Natural killer cell treated with Interleukin-12 subunit alpha and Interleukin-12 subunit beta and Interleukin-15 and Interleukin-18, amount 100 ng/mL, for 72 hours (primary cell): Measurements from ENCODE around the gene CASP10. TPM values are rescaled to one million over a fixed set of nuclear protein-coding genes. Genes with fewer than 3 reads are reported as not detected.
A peak's percentile ranks its signal among the peaks of the same experiment; 100 is the strongest.
"Not testable (repeated sequence)": the region's sequence is repeated elsewhere in the genome, so short reads cannot be mapped to it uniquely, and the experiment has no call there.

ENCODE experiments used
- ATAC-seq, 2 donors: fragments of 150-1000 bp; cut with Tn5 transposase in 1 of 2; sonication (Bioruptor Pico), chemical (Tn5 transposase) in 1 of 2; 2 replicates each; pipeline ENCODE4 v1.10.0; 2021
- DNase-seq: peaks from one replicate; pipeline ENCODE4 v3.0.0; 2022; ENCODE audit warnings: low spot score
- H3K27ac Mint-ChIP-seq, 2 donors: 1 replicate in 1 of 2; 2 replicates in 1 of 2; pipeline ENCODE4 v1.8.0; 2022; ENCODE audit warnings: mixed read lengths in 2 of 2, mild to moderate bottlenecking in 1 of 2, moderate library complexity in 1 of 2
- H3K27me3 Mint-ChIP-seq, 2 donors: 1 replicate in 1 of 2; 2 replicates in 1 of 2; pipeline ENCODE4 v1.8.0; 2022; ENCODE audit warnings: mixed read lengths in 2 of 2
- H3K36me3 Mint-ChIP-seq: one replicate; pipeline ENCODE4 v1.8.0; 2022; ENCODE audit warnings: mixed read lengths
- H3K4me1 Mint-ChIP-seq, 2 donors: 1 replicate in 1 of 2; 2 replicates in 1 of 2; pipeline ENCODE4 v1.8.0; 2022; ENCODE audit warnings: low read depth in 2 of 2, mixed read lengths in 2 of 2, mild to moderate bottlenecking in 1 of 2
- H3K4me3 Mint-ChIP-seq: one replicate; pipeline ENCODE4 v1.8.0; 2022; ENCODE audit warnings: mixed read lengths
- H3K9me3 Mint-ChIP-seq: 2 replicates; pipeline ENCODE4 v1.8.0; 2022; ENCODE audit warnings: mixed read lengths
- total RNA-seq, 2 donors: library from RNA; stranded (reverse); gene quantifications; one replicate each; pipeline ENCODE4 v1.2.3, GENCODE V29; 2022

Gene CASP10
- total RNA-seq: 10 to 100 TPM; 17.5 to 23.0 TPM

- peak within 1 kb of the TSS; percentile 94 for H3K4me3 Mint-ChIP-seq
- DNase-seq: no peak
- peak within 1 kb of the TSS; percentile 84 to 98 for H3K27ac Mint-ChIP-seq
- H3K27me3 Mint-ChIP-seq: no peaks in the 10 kb centered on the region
- peaks cover 41 to 57% of the 10 kb centered on the region in 2 donors for H3K4me1 Mint-ChIP-seq
- H3K36me3 Mint-ChIP-seq: peaks cover 5% of the 10 kb centered on the region
- peak; percentile 65 to 77 for ATAC-seq
- no peaks in the 10 kb centered on the region for H3K9me3 Mint-ChIP-seq
Observed at GRCh38 chr2:201182650-201183364, at the start of gene CASP10. Gene CASP10 (plus strand): TSS chr2:201183141. CDS start chr2:201185778, 2,637 bp downstream.

GRCh38 chr2:201135386-201135785, 47.6 kb upstream of the CASP10 start:
- Mint-ChIP-seq H3K27me3 (no peaks in the 10 kb centered on the region), H3K36me3 (peaks cover 55% of the 10 kb centered on the region), H3K4me3 (peak overlapping the region; percentile 63), H3K27ac (peak overlapping the region; percentile 80 to 82), H3K4me1 (peaks cover 53 to 57% of the 10 kb centered on the region in 2 donors), H3K9me3 (no peaks in the 10 kb centered on the region)
- DNase-seq: no peak
- peak in 1 of 2 donors; percentile 38 for ATAC-seq

- Mint-ChIP-seq H3K9me3 (no peaks in the 10 kb centered on the region), H3K4me3 (peak overlapping the region; percentile 63), H3K27me3 (no peaks in the 10 kb centered on the region), H3K36me3 (peaks cover 53% of the 10 kb centered on the region), H3K4me1 (peaks cover 52 to 60% of the 10 kb centered on the region in 2 donors), H3K27ac (peak overlapping the region; percentile 80 to 82)
- ATAC-seq (no peak), DNase-seq (no peak)
Observed at GRCh38 chr2:201136889-201137321, 46.0 kb upstream of the CASP10 start.

- no peak overlapping the region for H3K4me3 Mint-ChIP-seq
- H3K27me3 Mint-ChIP-seq: no peaks in the 10 kb centered on the region
- no peak for DNase-seq
- H3K36me3 Mint-ChIP-seq: peaks cover 45% of the 10 kb centered on the region
- H3K9me3 Mint-ChIP-seq: no peaks in the 10 kb centered on the region
- no peak for ATAC-seq
- H3K4me1 Mint-ChIP-seq: peaks cover 44 to 54% of the 10 kb centered on the region in 2 donors
- H3K27ac Mint-ChIP-seq: peak overlapping the region; percentile 37 to 60
Observed at GRCh38 chr2:201137505-201138400, 45.2 kb upstream of the CASP10 start.

GRCh38 chr2:201138401-201138970, 44.5 kb upstream of the CASP10 start:
- Mint-ChIP-seq H3K36me3 (peaks cover 38% of the 10 kb centered on the region), H3K9me3 (no peaks in the 10 kb centered on the region), H3K27ac (peak overlapping the region; percentile 57 to 76), H3K27me3 (no peaks in the 10 kb centered on the region), H3K4me3 (peak overlapping the region; percentile 36), H3K4me1 (peaks cover 36 to 47% of the 10 kb centered on the region in 2 donors)
- DNase-seq (no peak), ATAC-seq (no peak)

- H3K27me3 Mint-ChIP-seq, H3K4me3 Mint-ChIP-seq: not testable (repeated sequence)
- H3K27ac Mint-ChIP-seq: peak overlapping the region; percentile 57 to 76
Observed at GRCh38 chr2:201138986-201139781, 43.8 kb upstream of the CASP10 start.

GRCh38 chr2:201139836-201140604, 42.9 kb upstream of the CASP10 start:
- H3K27ac Mint-ChIP-seq: peak overlapping the region; percentile 57 to 76

More at GRCh38 chr2:201138986-201139781, 43.8 kb upstream of the CASP10 start:
- not testable (repeated sequence) for ATAC-seq, DNase-seq, H3K9me3 Mint-ChIP-seq
- H3K4me1 Mint-ChIP-seq: peaks cover 35 to 47% of the 10 kb centered on the region in 2 donors
- peaks cover 36% of the 10 kb centered on the region for H3K36me3 Mint-ChIP-seq

GRCh38 chr2:201144101-201145051, 38.6 kb upstream of the CASP10 start:
- Mint-ChIP-seq H3K27me3 (no peaks in the 10 kb centered on the region), H3K27ac (peak overlapping the region; percentile 61 to 63), H3K4me1 (peaks cover 26 to 28% of the 10 kb centered on the region in 2 donors), H3K4me3 (no peak overlapping the region), H3K9me3 (no peaks in the 10 kb centered on the region), H3K36me3 (peaks cover 30% of the 10 kb centered on the region)
- ATAC-seq: no peak
- no peak for DNase-seq

More at GRCh38 chr2:201139836-201140604, 42.9 kb upstream of the CASP10 start:
- Mint-ChIP-seq H3K27me3 (no peaks in the 10 kb centered on the region), H3K4me1 (peaks cover 33 to 45% of the 10 kb centered on the region in 2 donors), H3K9me3 (no peaks in the 10 kb centered on the region), H3K36me3 (peaks cover 34% of the 10 kb centered on the region), H3K4me3 (no peak overlapping the region)
- ATAC-seq: no peak
- no peak for DNase-seq

GRCh38 chr2:201148434-201148990, 34.4 kb upstream of the CASP10 start:
- Mint-ChIP-seq H3K9me3 (no peaks in the 10 kb centered on the region), H3K27me3 (no peaks in the 10 kb centered on the region), H3K4me1 (peaks cover 50 to 51% of the 10 kb centered on the region in 2 donors), H3K4me3 (no peak overlapping the region), H3K27ac (peak overlapping the region; percentile 95 to 98), H3K36me3 (peaks cover 49% of the 10 kb centered on the region)
- ATAC-seq (no peak), DNase-seq (no peak)

- H3K4me1 Mint-ChIP-seq: peaks cover 50 to 52% of the 10 kb centered on the region in 2 donors
- DNase-seq: no peak
- H3K27ac Mint-ChIP-seq: peak overlapping the region; percentile 95 to 98
- H3K27me3 Mint-ChIP-seq: no peaks in the 10 kb centered on the region
- peaks cover 49% of the 10 kb centered on the region for H3K36me3 Mint-ChIP-seq
- no peaks in the 10 kb centered on the region for H3K9me3 Mint-ChIP-seq
- H3K4me3 Mint-ChIP-seq: peak overlapping the region; percentile 57
- no peak for ATAC-seq
Observed at GRCh38 chr2:201149064-201149820, 33.7 kb upstream of the CASP10 start.

GRCh38 chr2:201149821-201150165, 33.1 kb upstream of the CASP10 start:
- not testable (repeated sequence) for H3K27me3 Mint-ChIP-seq, DNase-seq, ATAC-seq, H3K9me3 Mint-ChIP-seq
- peak overlapping the region; percentile 95 to 98 for H3K27ac Mint-ChIP-seq
- peaks cover 55 to 57% of the 10 kb centered on the region in 2 donors for H3K4me1 Mint-ChIP-seq
- H3K36me3 Mint-ChIP-seq: peaks cover 55% of the 10 kb centered on the region
- H3K4me3 Mint-ChIP-seq: peak overlapping the region; percentile 83
